Uterus (tissue), 4 donors: Measurements from ENCODE around the gene APOH. TPM values are rescaled to one million over a fixed set of nuclear protein-coding genes. Genes with fewer than 3 reads are reported as not detected.

ENCODE experiments used
- DNase-seq, 2 donors: peaks; one replicate each; pipeline ENCODE4 v3.0.0-alpha.2; 2019 to 2020
- H3K27ac ChIP-seq, 2 donors: fragments of 200-600 bp; sonication (generic); 1 replicate in 1 of 2; 2 replicates in 1 of 2; pipeline ENCODE4 v1.5.1; 2016 to 2018
- H3K27me3 ChIP-seq, 2 donors: fragments of 200-600 bp; sonication (generic); one replicate each; pipeline ENCODE4 v1.5.1; 2018 to 2019; ENCODE audit warnings: control low read depth in 1 of 2
- H3K36me3 ChIP-seq, 2 donors: fragments of 200-600 bp; sonication (generic); one replicate each; pipeline ENCODE4 v1.5.1; 2019; ENCODE audit warnings: control low read depth in 1 of 2
- H3K4me1 ChIP-seq, 2 donors: fragments of 200-600 bp; sonication (generic); one replicate each; pipeline ENCODE4 v1.5.1; 2018 to 2019; ENCODE audit warnings: control low read depth in 1 of 2
- H3K4me3 ChIP-seq, 2 donors: fragments of 200-600 bp; sonication (generic); 1 replicate in 1 of 2; 2 replicates in 1 of 2; pipeline ENCODE4 v1.5.1; 2018 to 2019; ENCODE audit warnings: mild to moderate bottlenecking in 1 of 2
- H3K9me3 ChIP-seq, 2 donors: fragments of 200-600 bp; sonication (generic); one replicate each; pipeline ENCODE4 v1.5.1; 2019; ENCODE audit warnings: control low read depth in 1 of 2
- POLR2A ChIP-seq, 2 donors: fragments of 450-650 bp; IDR thresholded peaks; one replicate each; pipeline ENCODE4 v1.6.1; 2016; ENCODE audit warnings: antibody characterized with exemption in 2 of 2, mild to moderate bottlenecking in 1 of 2, moderate library complexity in 1 of 2
- intact Hi-C: fragments of 100-400 bp; cut with DNase I; formaldehyde crosslinking; loops from one replicate; pipeline ENCODE4 v1.15.1; 2023; ENCODE audit warnings: low total_unique reads
- total RNA-seq, 4 donors: library from RNA; depleted of rRNA in 3 of 4; stranded (reverse); fragments of >200 nt in 3 of 4; gene quantifications; one replicate each; pipeline versions ENCODE4 v1.1.0 to v1.2.4, GENCODE V29; 2014 to 2023
- TF ChIP-seq, protein P1 (sequence below), 4 experiments: fragments of 200-600 bp in 2 of 4; fragments of 450-650 bp in 2 of 4; sonication (generic) in 2 of 4; IDR thresholded peaks; one replicate each; pipeline ENCODE4 v1.5.1; 2016 to 2019; ENCODE audit warnings: antibody characterized with exemption in 4 of 4, mild to moderate bottlenecking in 2 of 4, moderate library complexity in 1 of 4
- donor health status: DM: yes; HTN: yes; CAD: no.

Gene APOH
- total RNA-seq, 4 donors from 2014 or later: 0.61 TPM; not detected in 3

DNA sequence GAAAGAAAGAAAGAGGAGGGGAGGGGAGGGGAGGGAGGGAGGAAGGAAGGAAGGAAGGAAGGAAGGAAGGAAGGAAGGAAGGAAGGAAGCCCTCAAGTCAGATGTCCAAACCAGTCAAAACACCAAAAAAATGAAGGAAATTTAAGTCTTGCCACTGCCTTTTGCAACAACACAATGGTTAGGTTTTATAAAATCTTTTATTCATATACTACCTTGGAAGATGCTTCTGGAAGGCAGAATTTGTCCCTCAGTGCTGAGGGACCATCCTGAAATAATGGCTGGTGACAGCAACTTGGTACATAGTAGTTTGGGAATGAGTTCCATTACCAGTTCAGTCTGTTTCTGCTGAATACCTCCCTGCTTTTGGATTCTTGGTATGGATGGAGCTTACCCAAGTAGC is 7.9 kb downstream of the APOH start:
- DNase-seq: no peak
- no peaks in the 10 kb centered on the region for H3K9me3 ChIP-seq
- H3K27me3 ChIP-seq: no peaks in the 10 kb centered on the region
- TF ChIP-seq POLR2A (IDR thresholded peaks at IDR 0.05): no peak
- TF ChIP-seq, protein P1, sequence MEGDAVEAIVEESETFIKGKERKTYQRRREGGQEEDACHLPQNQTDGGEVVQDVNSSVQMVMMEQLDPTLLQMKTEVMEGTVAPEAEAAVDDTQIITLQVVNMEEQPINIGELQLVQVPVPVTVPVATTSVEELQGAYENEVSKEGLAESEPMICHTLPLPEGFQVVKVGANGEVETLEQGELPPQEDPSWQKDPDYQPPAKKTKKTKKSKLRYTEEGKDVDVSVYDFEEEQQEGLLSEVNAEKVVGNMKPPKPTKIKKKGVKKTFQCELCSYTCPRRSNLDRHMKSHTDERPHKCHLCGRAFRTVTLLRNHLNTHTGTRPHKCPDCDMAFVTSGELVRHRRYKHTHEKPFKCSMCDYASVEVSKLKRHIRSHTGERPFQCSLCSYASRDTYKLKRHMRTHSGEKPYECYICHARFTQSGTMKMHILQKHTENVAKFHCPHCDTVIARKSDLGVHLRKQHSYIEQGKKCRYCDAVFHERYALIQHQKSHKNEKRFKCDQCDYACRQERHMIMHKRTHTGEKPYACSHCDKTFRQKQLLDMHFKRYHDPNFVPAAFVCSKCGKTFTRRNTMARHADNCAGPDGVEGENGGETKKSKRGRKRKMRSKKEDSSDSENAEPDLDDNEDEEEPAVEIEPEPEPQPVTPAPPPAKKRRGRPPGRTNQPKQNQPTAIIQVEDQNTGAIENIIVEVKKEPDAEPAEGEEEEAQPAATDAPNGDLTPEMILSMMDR (IDR thresholded peaks at IDR 0.05): no peak
- no peaks in the 10 kb centered on the region for H3K4me1 ChIP-seq
- no peak overlapping the region for H3K4me3 ChIP-seq
- H3K36me3 ChIP-seq: no peaks in the 10 kb centered on the region
- intact Hi-C loops: no loop called here
- no peak overlapping the region for H3K27ac ChIP-seq

DNA sequence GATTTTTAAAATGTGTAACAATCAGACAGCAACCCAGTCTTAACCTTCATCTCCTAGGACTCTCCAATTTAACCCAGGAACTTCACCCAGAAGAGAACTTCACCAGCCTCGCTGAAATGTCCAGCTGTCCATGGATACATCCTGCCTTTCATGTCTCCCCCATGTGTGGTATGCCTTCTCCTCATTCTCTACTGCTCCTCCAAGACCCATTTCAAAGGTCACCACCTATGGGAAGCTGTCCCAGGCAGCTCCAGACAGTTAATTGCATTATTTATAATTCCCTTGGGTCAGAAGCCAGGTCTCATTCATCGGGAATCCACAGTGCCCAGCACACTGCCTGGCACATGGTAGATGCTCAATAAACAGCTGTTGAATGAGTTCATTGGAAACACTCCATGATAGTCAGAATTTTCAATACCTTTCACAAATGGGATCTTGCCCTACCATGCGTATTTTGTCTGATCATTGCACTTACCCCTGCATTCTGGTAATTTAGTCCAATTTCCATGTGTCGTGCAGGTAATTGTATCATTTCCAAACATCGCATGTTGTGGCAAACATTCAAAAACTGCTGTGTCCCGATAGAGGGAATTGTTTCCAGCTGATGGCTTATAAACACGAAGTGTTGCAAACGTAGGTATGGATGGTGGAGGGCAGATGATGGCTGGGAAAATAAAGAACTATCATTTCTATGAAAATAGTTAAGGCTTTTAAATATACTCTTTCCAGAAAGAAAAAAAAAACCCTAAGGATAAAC is 9.0 kb downstream of the APOH start:
- no peak overlapping the region for H3K4me3 ChIP-seq
- no peaks in the 10 kb centered on the region for H3K4me1 ChIP-seq
- TF ChIP-seq, protein P1 (IDR thresholded peaks at IDR 0.05): no peak
- no peak for TF ChIP-seq POLR2A (IDR thresholded peaks at IDR 0.05)
- no peaks in the 10 kb centered on the region for H3K36me3 ChIP-seq
- no peaks in the 10 kb centered on the region for H3K9me3 ChIP-seq
- H3K27me3 ChIP-seq: no peaks in the 10 kb centered on the region
- no peak for DNase-seq
- intact Hi-C loops: no loop called here
- H3K27ac ChIP-seq: no peak overlapping the region

DNA sequence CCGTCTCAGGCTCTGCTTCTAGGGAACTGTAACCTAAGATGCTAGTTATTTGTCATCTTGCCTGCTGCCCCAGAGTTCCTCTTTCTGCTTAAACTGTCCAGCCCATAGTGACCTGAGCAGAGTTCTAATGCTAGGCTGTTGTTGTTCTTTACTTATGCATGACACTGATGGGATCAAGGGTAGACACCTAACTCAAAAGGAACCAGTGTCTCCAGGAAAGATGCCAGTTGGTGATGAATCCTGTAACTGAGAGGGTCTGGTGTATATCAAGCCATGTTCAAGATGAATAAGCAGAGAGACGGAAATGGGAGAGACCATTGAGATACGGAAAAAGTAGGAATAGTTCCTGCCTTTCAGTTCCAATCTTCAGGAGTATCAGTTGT is 13.7 kb downstream of the APOH start:
- no peak overlapping the region for H3K4me3 ChIP-seq
- no peaks in the 10 kb centered on the region for H3K9me3 ChIP-seq
- intact Hi-C loops: no loop called here
- no peaks in the 10 kb centered on the region for H3K36me3 ChIP-seq
- TF ChIP-seq, protein P1 (IDR thresholded peaks at IDR 0.05): no peak
- no peak for TF ChIP-seq POLR2A (IDR thresholded peaks at IDR 0.05)
- no peak overlapping the region for H3K27ac ChIP-seq
- no peak for DNase-seq
- H3K4me1 ChIP-seq: no peaks in the 10 kb centered on the region
- no peaks in the 10 kb centered on the region for H3K27me3 ChIP-seq

DNA sequence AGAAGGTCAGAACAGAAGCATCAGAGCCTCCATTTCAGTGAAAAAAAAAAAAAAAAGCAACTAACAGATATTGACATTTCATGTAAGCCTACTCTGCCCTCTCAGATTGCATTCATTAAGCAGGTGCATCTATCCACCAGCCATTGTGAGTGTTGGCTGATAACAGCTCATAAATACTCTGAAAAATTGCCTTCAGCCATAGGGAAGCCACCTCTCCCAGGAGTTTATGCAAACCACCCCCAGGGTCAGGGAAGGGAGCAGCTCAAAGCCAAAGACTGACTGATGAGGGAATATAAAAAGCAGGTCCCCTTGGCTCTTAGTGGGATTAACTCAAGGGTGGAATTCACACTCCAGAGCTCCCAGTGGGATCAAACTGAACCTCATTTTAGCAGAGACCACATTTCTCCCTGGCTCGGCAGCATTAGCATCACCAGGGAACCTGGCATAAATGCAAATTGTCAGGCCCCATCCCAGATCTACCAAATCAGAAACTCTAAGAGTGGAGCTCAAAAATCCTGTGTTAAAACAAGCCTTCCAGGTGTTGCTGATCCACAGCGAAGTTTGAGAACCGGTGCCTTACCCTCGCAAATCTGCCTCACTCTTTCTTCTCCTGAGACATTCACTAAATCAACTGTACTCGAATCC is 14.2 kb downstream of the APOH start:
- no peak for DNase-seq
- H3K9me3 ChIP-seq: no peaks in the 10 kb centered on the region
- H3K4me1 ChIP-seq: no peaks in the 10 kb centered on the region
- H3K36me3 ChIP-seq: no peaks in the 10 kb centered on the region
- H3K4me3 ChIP-seq: no peak overlapping the region
- TF ChIP-seq, protein P1 (IDR thresholded peaks at IDR 0.05): no peak
- no peak for TF ChIP-seq POLR2A (IDR thresholded peaks at IDR 0.05)
- intact Hi-C loops: no loop called here
- H3K27me3 ChIP-seq: no peaks in the 10 kb centered on the region
- H3K27ac ChIP-seq: no peak overlapping the region

DNA sequence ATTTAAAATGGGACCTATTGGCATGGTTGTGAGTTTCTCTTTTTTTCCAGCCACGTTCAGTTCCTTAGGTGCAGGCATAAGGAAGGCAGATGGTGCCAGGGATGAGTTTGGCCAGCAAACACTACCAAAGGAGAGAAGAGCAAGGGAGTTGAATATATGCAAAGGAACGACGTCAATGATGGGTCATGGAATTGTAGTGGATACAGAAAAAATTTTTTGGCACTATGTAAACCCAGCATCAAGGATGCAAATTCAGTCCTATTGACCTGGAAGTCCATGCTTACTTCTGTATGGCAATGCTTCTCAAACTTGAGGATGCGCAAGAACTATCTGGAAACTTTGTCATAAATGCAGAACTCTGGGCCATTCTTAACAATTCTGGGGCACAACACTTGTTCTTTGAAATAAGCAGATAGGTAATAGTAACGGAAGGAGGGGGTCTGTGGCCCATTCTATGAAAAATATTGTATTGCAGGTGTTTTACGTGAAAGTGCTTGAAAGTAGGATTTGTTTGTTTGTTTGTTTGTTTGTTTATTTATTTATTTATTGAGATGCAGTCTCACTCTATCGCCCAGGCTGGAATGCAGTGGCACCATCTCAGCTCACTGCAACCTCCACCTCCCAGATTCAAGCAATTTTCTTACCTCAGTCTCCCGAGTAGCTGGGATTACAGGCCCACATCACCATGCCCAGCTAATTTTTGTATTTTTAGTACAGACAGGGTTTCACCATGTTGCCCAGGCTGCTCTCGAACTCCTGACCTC is 18.0 kb downstream of the APOH start:
- intact Hi-C loops: no loop called here

More for the DNA sequence above, 18.0 kb downstream of the APOH start:
- no peaks in the 10 kb centered on the region for H3K36me3 ChIP-seq
- no peak overlapping the region for H3K27ac ChIP-seq
- TF ChIP-seq, protein P1 (IDR thresholded peaks at IDR 0.05): no peak
- no peak for TF ChIP-seq POLR2A (IDR thresholded peaks at IDR 0.05)
- no peak overlapping the region for H3K4me3 ChIP-seq
- no peaks in the 10 kb centered on the region for H3K9me3 ChIP-seq
- no peak for DNase-seq
- H3K4me1 ChIP-seq: no peaks in the 10 kb centered on the region
- H3K27me3 ChIP-seq: no peaks in the 10 kb centered on the region
